ENCODE measurements around the gene THAP12. TPM values are rescaled to one million over a fixed set of nuclear protein-coding genes. Genes with fewer than 3 reads are reported as not detected.
A peak's percentile ranks its signal among the peaks of the same experiment; 100 is the strongest.
"Not testable (repeated sequence)": the region's sequence is repeated elsewhere in the genome, so short reads cannot be mapped to it uniquely, and the experiment has no call there.

Gene THAP12
- total RNA-seq, 1 experiment from 2014 or later = 42.5 TPM

GRCh38 chr11:76320929-76321328 is 60.0 kb downstream of the THAP12 start:
- Histone ChIP-seq H2AK5ac (ENCODE audit: insufficient read length, low read length) (no peak overlapping the region), H3K27ac (ENCODE audit: insufficient read length, low read depth, low read length) (no peak overlapping the region), H3K18ac (ENCODE audit: insufficient read length, low read depth, low read length) (no peak overlapping the region), H4K8ac (replicated peaks; ENCODE audit: insufficient read length, low read depth, low read length) (no peak overlapping the region), H2BK5ac (ENCODE audit: insufficient read length, low read length) (no peak overlapping the region), H3K4ac (ENCODE audit: low read depth, low read length) (no peak overlapping the region), H3K56ac (ENCODE audit: insufficient read length, low read depth, low read length) (no peak overlapping the region), H3K79me2 (ENCODE audit: insufficient read depth, low read length) (no peaks in the 10 kb centered on the region), H3K14ac (ENCODE audit: insufficient read depth, low read length) (no peak overlapping the region; the same call in 1 of the 2 replicates), H3K79me1 (ENCODE audit: insufficient read depth, low read depth, low read length, poor library complexity, severe bottlenecking) (no peaks in the 10 kb centered on the region), H3K23ac (ENCODE audit: insufficient read length, low read depth, low read length) (no peak overlapping the region), H2AFZ (ENCODE audit: low read length) (no peak overlapping the region), H2BK15ac (ENCODE audit: low read depth, low read length) (no peak overlapping the region), H2BK20ac (ENCODE audit: low read depth, low read length, poor library complexity, severe bottlenecking) (no peak overlapping the region), H2BK120ac (ENCODE audit: low read depth, low read length, poor library complexity, severe bottlenecking) (no peak overlapping the region), H3K9me3 (ENCODE audit: control insufficient read depth, low read depth, low read length) (no peaks in the 10 kb centered on the region), H4K91ac (ENCODE audit: insufficient read length, low read depth, low read length) (no peak overlapping the region), H4K5ac (ENCODE audit: insufficient read length, low read depth, low read length) (no peak overlapping the region), H3T11ph (ENCODE audit: low read length) (no peak overlapping the region), H3K9ac (ENCODE audit: extremely low read depth, insufficient read length, low read length) (no peak overlapping the region), H3K23me2 (ENCODE audit: insufficient read length, low read depth, low read length, poor library complexity, severe bottlenecking) (peaks cover 7% of the 10 kb centered on the region), H3K4me1 (ENCODE audit: insufficient read depth, low read length) (no peaks in the 10 kb centered on the region), H2BK12ac (ENCODE audit: insufficient read length, low read depth, low read length) (no peak overlapping the region), H4K20me1 (ENCODE audit: control insufficient read depth, insufficient read depth, insufficient read length) (no peaks in the 10 kb centered on the region), H3K27me3 (ENCODE audit: insufficient read depth, low read length) (peaks cover 19% of the 10 kb centered on the region; the same call in 1 of the 2 replicates), H3K4me2 (ENCODE audit: insufficient read depth, insufficient read length, low read length) (peak overlapping the region; percentile 47)
- peaks cover 13 to 28% of the 10 kb centered on the region in 2 experiments for H3K4me1 Mint-ChIP-seq
- DNase-seq = no peak
- peak overlapping the region; percentile 19 to 73; a peak in 4 of 5 replicates for H3K4me3 Mint-ChIP-seq
- no peaks in the 10 kb centered on the region; a peak in 1 of 5 replicates for H3K9me3 Mint-ChIP-seq
- no CpG with 5 or more reads among the region's 6 CpGs for WGBS (ENCODE audit: extremely low coverage, insufficient read length, low lambda C conversion rate)
- H3K27ac Mint-ChIP-seq = no peak overlapping the region
- H3K27me3 Mint-ChIP-seq (ENCODE audit: low read depth) = peaks cover 63% of the 10 kb centered on the region
- H3K36me3 Mint-ChIP-seq (ENCODE audit: insufficient read depth in 1 of 3, low read depth in 3 of 3) = no peaks in the 10 kb centered on the region; a peak in 1 of 7 replicates
- no peak for TF ChIP-seq CTCF (conservative IDR thresholded peaks at IDR 0.05)

- H4K5ac ChIP-seq (ENCODE audit: insufficient read length, low read depth, low read length); H2BK5ac ChIP-seq (ENCODE audit: insufficient read length, low read length); H3K9me3 Mint-ChIP-seq; H3K23me2 ChIP-seq (ENCODE audit: insufficient read length, low read depth, low read length, poor library complexity, severe bottlenecking); H2BK20ac ChIP-seq (ENCODE audit: low read depth, low read length, poor library complexity, severe bottlenecking); H3K56ac ChIP-seq (ENCODE audit: insufficient read length, low read depth, low read length); H3K9me3 ChIP-seq (ENCODE audit: control insufficient read depth, low read depth, low read length); H3K4me1 ChIP-seq (ENCODE audit: insufficient read depth, low read length); H2BK15ac ChIP-seq (ENCODE audit: low read depth, low read length); H3K4me2 ChIP-seq (ENCODE audit: insufficient read depth, insufficient read length, low read length); H3K36me3 Mint-ChIP-seq (ENCODE audit: insufficient read depth in 1 of 3, low read depth in 3 of 3); H3K4me3 Mint-ChIP-seq; H4K91ac ChIP-seq (ENCODE audit: insufficient read length, low read depth, low read length); H2BK12ac ChIP-seq (ENCODE audit: insufficient read length, low read depth, low read length); H2AK5ac ChIP-seq (ENCODE audit: insufficient read length, low read length); H3K9ac ChIP-seq (ENCODE audit: extremely low read depth, insufficient read length, low read length); H3K23ac ChIP-seq (ENCODE audit: insufficient read length, low read depth, low read length); DNase-seq; H3K79me1 ChIP-seq (ENCODE audit: insufficient read depth, low read depth, low read length, poor library complexity, severe bottlenecking); H3K79me2 ChIP-seq (ENCODE audit: insufficient read depth, low read length); H3K27ac ChIP-seq (ENCODE audit: insufficient read length, low read depth, low read length); H3T11ph ChIP-seq (ENCODE audit: low read length); H3K27ac Mint-ChIP-seq; H4K20me1 ChIP-seq (ENCODE audit: control insufficient read depth, insufficient read depth, insufficient read length); H3K4ac ChIP-seq (ENCODE audit: low read depth, low read length); H4K8ac ChIP-seq (replicated peaks; ENCODE audit: insufficient read length, low read depth, low read length); H3K18ac ChIP-seq (ENCODE audit: insufficient read length, low read depth, low read length); H2BK120ac ChIP-seq (ENCODE audit: low read depth, low read length, poor library complexity, severe bottlenecking); H2AFZ ChIP-seq (ENCODE audit: low read length); H3K14ac ChIP-seq (ENCODE audit: insufficient read depth, low read length): not testable (repeated sequence)
- WGBS (ENCODE audit: extremely low coverage, insufficient read length, low lambda C conversion rate) = no CpG with 5 or more reads among the region's 5 CpGs
- H3K4me1 Mint-ChIP-seq = peaks cover 13 to 28% of the 10 kb centered on the region in 2 experiments
- peaks cover 19% of the 10 kb centered on the region; the same call in 1 of the 2 replicates for H3K27me3 ChIP-seq (ENCODE audit: insufficient read depth, low read length)
- peaks cover 60% of the 10 kb centered on the region for H3K27me3 Mint-ChIP-seq (ENCODE audit: low read depth)
Observed at GRCh38 chr11:76319798-76320197, 61.1 kb downstream of the THAP12 start.
